Measurements from ENCODE around the gene APLF. TPM values are rescaled to one million over a fixed set of nuclear protein-coding genes. Genes with fewer than 3 reads are reported as not detected.

Gene APLF
- total RNA-seq, 2 experiments from 2014 or later, result 4.1 to 4.3 TPM

- peaks cover 8% of the 10 kb centered on the region for H3K4me1 Mint-ChIP-seq (ENCODE audit: low read depth)
- H3K27ac Mint-ChIP-seq, result no peak overlapping the region
- no peaks in the 10 kb centered on the region for H3K27me3 ChIP-seq (ENCODE audit: control insufficient read depth in 1 of 2, insufficient read depth in 2 of 2, low read length in 2 of 2)
- CTCF ChIA-PET, result no interaction called here
- no peaks in the 10 kb centered on the region for H3K27me3 Mint-ChIP-seq
- H3K27ac ChIP-seq (ENCODE audit: low read depth in 1 of 2, low read length in 2 of 2), result peak overlapping the region in 1 of 2 donors; percentile 53
- ATAC-seq (ENCODE audit: poor library complexity) (no peak), DNase-seq (no peak)
- no peaks in the 10 kb centered on the region for H3K36me3 Mint-ChIP-seq (ENCODE audit: low read depth)
- H3K36me3 ChIP-seq (ENCODE audit: insufficient read depth, low read length), result no peaks in the 10 kb centered on the region
- H3K4me3 Mint-ChIP-seq, result no peak overlapping the region
- no peaks in the 10 kb centered on the region for H3K9me3 ChIP-seq (ENCODE audit: control insufficient read depth in 1 of 2, insufficient read depth in 1 of 2, low read length in 2 of 2)
- intact Hi-C loops (cut with DNase I, micrococcal nuclease), result no loop called here
- POLR2A ChIA-PET, result no interaction called here
- peaks cover 42% of the 10 kb centered on the region for H3K4me1 ChIP-seq (ENCODE audit: insufficient read depth, low read length)
- TF ChIP-seq, protein P1, sequence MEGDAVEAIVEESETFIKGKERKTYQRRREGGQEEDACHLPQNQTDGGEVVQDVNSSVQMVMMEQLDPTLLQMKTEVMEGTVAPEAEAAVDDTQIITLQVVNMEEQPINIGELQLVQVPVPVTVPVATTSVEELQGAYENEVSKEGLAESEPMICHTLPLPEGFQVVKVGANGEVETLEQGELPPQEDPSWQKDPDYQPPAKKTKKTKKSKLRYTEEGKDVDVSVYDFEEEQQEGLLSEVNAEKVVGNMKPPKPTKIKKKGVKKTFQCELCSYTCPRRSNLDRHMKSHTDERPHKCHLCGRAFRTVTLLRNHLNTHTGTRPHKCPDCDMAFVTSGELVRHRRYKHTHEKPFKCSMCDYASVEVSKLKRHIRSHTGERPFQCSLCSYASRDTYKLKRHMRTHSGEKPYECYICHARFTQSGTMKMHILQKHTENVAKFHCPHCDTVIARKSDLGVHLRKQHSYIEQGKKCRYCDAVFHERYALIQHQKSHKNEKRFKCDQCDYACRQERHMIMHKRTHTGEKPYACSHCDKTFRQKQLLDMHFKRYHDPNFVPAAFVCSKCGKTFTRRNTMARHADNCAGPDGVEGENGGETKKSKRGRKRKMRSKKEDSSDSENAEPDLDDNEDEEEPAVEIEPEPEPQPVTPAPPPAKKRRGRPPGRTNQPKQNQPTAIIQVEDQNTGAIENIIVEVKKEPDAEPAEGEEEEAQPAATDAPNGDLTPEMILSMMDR (IDR thresholded peaks at IDR 0.05), result no peak
- no peaks in the 10 kb centered on the region for H3K9me3 Mint-ChIP-seq
- H3K4me3 ChIP-seq (ENCODE audit: low read length), result no peak overlapping the region
Measured at GRCh38 chr2:68428126-68428525, 39.3 kb upstream of the APLF start.

GRCh38 chr2:68428746-68429145, 38.6 kb upstream of the APLF start:
- ChIA-PET CTCF (interaction anchor here (1.1 kb wide), 1 partner anchor 13 kb away, joined by 3 read pairs; no protein-coding TSS in a partner anchor), POLR2A (no interaction called here)

GRCh38 chr2:68429311-68429826, 38.0 kb upstream of the APLF start:
- ChIA-PET CTCF (interaction anchor here (1.1 kb wide), 1 partner anchor 12 kb away, joined by 3 read pairs; no protein-coding TSS in a partner anchor), POLR2A (no interaction called here)
- H3K4me1 ChIP-seq (ENCODE audit: insufficient read depth, low read length), result peaks cover 34% of the 10 kb centered on the region
- no peak for ATAC-seq (ENCODE audit: poor library complexity)
- Mint-ChIP-seq H3K27me3 (no peaks in the 10 kb centered on the region), H3K27ac (no peak overlapping the region), H3K4me3 (no peak overlapping the region), H3K36me3 (ENCODE audit: low read depth) (no peaks in the 10 kb centered on the region), H3K9me3 (no peaks in the 10 kb centered on the region), H3K4me1 (ENCODE audit: low read depth) (peaks cover 8% of the 10 kb centered on the region)
- intact Hi-C loops (cut with DNase I, micrococcal nuclease), result no loop called here
- no peak overlapping the region for H3K4me3 ChIP-seq (ENCODE audit: low read length)
- TF ChIP-seq, protein P1 (IDR thresholded peaks at IDR 0.05), result no peak
- H3K27me3 ChIP-seq (ENCODE audit: control insufficient read depth in 1 of 2, insufficient read depth in 2 of 2, low read length in 2 of 2), result no peaks in the 10 kb centered on the region
- no peak for DNase-seq
- H3K27ac ChIP-seq (ENCODE audit: low read depth in 1 of 2, low read length in 2 of 2), result no peak overlapping the region
- H3K9me3 ChIP-seq (ENCODE audit: control insufficient read depth in 1 of 2, insufficient read depth in 1 of 2, low read length in 2 of 2), result no peaks in the 10 kb centered on the region
- H3K36me3 ChIP-seq (ENCODE audit: insufficient read depth, low read length), result no peaks in the 10 kb centered on the region

More at GRCh38 chr2:68428746-68429145, 38.6 kb upstream of the APLF start:
- no peak overlapping the region for H3K27ac ChIP-seq (ENCODE audit: low read depth in 1 of 2, low read length in 2 of 2)
- H3K36me3 Mint-ChIP-seq (ENCODE audit: low read depth), result no peaks in the 10 kb centered on the region
- peaks cover 8% of the 10 kb centered on the region for H3K4me1 Mint-ChIP-seq (ENCODE audit: low read depth)
- no peaks in the 10 kb centered on the region for H3K9me3 ChIP-seq (ENCODE audit: control insufficient read depth in 1 of 2, insufficient read depth in 1 of 2, low read length in 2 of 2)
- no peak overlapping the region for H3K27ac Mint-ChIP-seq
- TF ChIP-seq, protein P1 (IDR thresholded peaks at IDR 0.05), result no peak
- no peaks in the 10 kb centered on the region for H3K27me3 Mint-ChIP-seq
- peaks cover 37% of the 10 kb centered on the region for H3K4me1 ChIP-seq (ENCODE audit: insufficient read depth, low read length)
- DNase-seq, result no peak
- H3K36me3 ChIP-seq (ENCODE audit: insufficient read depth, low read length), result no peaks in the 10 kb centered on the region
- H3K9me3 Mint-ChIP-seq, result no peaks in the 10 kb centered on the region
- no peak for ATAC-seq (ENCODE audit: poor library complexity)
- intact Hi-C loops (cut with DNase I, micrococcal nuclease), result no loop called here
- no peak overlapping the region for H3K4me3 ChIP-seq (ENCODE audit: low read length)
- H3K27me3 ChIP-seq (ENCODE audit: control insufficient read depth in 1 of 2, insufficient read depth in 2 of 2, low read length in 2 of 2), result no peaks in the 10 kb centered on the region
- no peak overlapping the region for H3K4me3 Mint-ChIP-seq

Data from CD4-positive, alpha-beta T cell (primary cell).